LNCaP clone FGC (cell line): ENCODE data around the gene LRP10.

Source experiments
- DNase-seq: peaks from one replicate; pipeline ENCODE4 v3.0.0-alpha.2; 2011; ENCODE audit warnings: low read depth
- H3K4me3 ChIP-seq: 2 replicates; pipeline ENCODE4 v1.5.1; 2011; ENCODE audit warnings: mild to moderate bottlenecking, low read depth, low read length, control low read depth
- TF ChIP-seq, protein P1 (sequence below): IDR thresholded peaks from 2 replicates; pipeline ENCODE4 v1.5.1; 2012; ENCODE audit warnings: mild to moderate bottlenecking; ENCODE audit not compliant: control insufficient read depth, insufficient read depth; ENCODE audit errors: extremely low read depth

The LRP10 gene

DNA sequence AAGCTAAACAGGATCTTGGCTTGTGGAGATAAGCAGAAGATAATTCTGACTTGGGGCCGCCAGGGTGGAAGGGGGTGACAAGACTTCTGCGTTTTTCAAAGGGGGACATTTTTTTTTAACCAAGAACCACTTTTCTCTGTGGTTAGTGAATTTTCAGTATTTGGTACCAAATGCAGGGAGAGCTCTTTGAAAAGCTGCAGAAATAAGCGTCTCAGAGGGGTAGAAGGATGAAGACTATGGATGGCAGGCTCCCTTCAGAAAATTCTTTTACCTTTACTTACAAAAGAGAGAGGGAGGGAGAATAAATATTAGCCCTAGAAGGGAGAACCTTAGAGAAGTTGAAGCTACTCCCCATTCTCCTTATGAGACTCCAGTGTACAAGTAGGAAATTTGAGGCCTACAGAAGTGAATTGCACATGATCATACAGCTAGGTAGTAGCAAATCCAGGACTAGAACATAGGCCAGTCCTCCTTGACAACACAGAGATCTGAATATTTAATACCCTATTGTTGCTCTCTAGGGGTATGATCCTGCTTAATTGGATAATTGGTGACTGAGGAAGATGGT is 41.0 kb upstream of the LRP10 start:
- no peak for DNase-seq
- H3K4me3 ChIP-seq: peak overlapping the region; percentile 96
- TF ChIP-seq, protein P1, sequence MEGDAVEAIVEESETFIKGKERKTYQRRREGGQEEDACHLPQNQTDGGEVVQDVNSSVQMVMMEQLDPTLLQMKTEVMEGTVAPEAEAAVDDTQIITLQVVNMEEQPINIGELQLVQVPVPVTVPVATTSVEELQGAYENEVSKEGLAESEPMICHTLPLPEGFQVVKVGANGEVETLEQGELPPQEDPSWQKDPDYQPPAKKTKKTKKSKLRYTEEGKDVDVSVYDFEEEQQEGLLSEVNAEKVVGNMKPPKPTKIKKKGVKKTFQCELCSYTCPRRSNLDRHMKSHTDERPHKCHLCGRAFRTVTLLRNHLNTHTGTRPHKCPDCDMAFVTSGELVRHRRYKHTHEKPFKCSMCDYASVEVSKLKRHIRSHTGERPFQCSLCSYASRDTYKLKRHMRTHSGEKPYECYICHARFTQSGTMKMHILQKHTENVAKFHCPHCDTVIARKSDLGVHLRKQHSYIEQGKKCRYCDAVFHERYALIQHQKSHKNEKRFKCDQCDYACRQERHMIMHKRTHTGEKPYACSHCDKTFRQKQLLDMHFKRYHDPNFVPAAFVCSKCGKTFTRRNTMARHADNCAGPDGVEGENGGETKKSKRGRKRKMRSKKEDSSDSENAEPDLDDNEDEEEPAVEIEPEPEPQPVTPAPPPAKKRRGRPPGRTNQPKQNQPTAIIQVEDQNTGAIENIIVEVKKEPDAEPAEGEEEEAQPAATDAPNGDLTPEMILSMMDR: no peak

GRCh38 chr14:22835505-22835904 is 36.0 kb upstream of the LRP10 start:
- no peak overlapping the region for H3K4me3 ChIP-seq
- TF ChIP-seq, protein P1: no peak
- DNase-seq: no peak

DNA sequence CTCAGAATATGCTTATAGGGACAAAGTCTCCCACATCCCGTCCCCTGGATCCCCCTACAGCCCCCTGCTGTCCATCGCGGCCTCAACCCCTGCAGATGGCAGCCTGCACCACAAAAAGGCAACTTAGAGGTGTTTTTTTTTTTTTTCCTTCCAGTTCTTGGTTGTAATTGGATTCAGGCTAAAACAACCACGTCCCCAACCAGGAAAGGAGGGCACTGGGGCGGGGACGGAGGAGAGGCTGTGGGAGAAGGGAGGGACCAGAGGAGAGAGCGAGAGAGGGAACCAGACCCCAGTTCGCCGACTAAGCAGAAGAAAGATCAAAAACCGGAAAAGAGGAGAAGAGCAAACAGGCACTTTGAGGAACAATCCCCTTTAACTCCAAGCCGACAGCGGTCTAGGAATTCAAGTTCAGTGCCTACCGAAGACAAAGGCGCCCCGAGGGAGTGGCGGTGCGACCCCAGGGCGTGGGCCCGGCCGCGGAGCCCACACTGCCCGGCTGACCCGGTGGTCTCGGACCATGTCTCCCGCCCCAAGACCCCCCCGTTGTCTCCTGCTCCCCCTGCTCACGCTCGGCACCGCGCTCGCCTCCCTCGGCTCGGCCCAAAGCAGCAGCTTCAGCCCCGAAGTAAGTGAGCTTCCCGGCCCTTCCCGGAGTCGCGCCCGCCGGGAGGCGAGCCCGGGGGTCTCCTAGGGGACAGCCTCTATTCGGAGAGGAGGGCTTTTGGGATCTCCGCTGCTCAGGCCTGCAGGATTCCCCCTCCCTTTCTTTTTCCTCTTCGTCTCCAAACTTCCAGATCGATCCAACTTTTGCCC is 35.0 kb upstream of the LRP10 start, which contains the start of gene MMP14:
MMP14 (plus strand) TSS at position 285 of the 813 bp plus-strand sequence; CDS start at position 518, 233 bp downstream.
- peak within 1 kb of the TSS; percentile 35 for H3K4me3 ChIP-seq
- DNase-seq: no peak
- TF ChIP-seq, protein P1: no peak

- peak overlapping the region; percentile 35 for H3K4me3 ChIP-seq
- TF ChIP-seq, protein P1: no peak
- no peak for DNase-seq
Measured at GRCh38 chr14:22837114-22837749, 34.3 kb upstream of the LRP10 start.

GRCh38 chr14:22837750-22838538 is 33.6 kb upstream of the LRP10 start:
- DNase-seq: no peak
- TF ChIP-seq, protein P1: no peak
- H3K4me3 ChIP-seq: no peak overlapping the region; the same call in 1 of the 2 replicates

GRCh38 chr14:22838631-22839041 is 32.9 kb upstream of the LRP10 start:
- no peak overlapping the region for H3K4me3 ChIP-seq
- no peak for DNase-seq
- TF ChIP-seq, protein P1: no peak
